ENCODE measurements around the gene GRIK2. TPM values are rescaled to one million over a fixed set of nuclear protein-coding genes. Genes with fewer than 3 reads are reported as not detected.

The GRIK2 gene
- total RNA-seq, 2 experiments from 2014 or later, result not detected

DNA sequence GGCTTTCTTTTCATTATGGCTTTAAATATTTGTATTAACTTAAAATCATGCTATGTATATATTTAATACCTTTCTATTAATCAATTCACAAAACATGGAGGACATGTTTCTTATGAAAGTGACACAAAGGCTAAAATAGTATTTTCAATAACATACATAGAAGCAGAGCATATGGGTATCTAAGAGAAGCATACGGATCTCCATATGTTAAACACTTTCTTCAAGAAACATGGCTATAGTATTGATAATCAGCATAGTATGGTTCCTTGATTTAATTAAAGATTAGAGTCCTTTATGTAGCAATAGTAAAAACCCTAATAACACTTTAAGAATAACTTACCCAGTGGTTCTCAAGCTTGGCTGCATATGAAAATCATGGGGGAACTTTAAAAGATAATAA is 58.5 kb downstream of the GRIK2 start:
- ChIA-PET POLR2A (no interaction called here), CTCF (no interaction called here)

DNA sequence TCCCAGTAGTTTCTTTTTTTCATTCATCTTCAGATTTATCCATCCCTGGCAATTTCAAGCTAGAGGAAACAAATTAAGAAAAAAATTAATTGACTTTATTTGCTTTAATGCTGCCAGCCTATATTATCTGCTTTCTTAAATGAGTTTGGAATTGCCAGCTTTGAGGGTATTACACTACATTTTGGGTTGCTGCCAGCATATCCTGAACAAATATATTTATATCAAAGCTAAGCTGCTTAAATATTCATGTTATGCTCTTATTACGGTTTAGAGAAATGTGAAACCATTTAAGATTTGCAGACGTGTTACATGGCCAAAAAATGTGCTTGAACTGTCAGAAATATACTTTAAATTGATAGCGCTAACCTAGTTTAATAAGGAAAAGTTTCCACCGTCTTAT is 59.7 kb downstream of the GRIK2 start:
- ChIA-PET CTCF (no interaction called here), POLR2A (no interaction called here)

DNA sequence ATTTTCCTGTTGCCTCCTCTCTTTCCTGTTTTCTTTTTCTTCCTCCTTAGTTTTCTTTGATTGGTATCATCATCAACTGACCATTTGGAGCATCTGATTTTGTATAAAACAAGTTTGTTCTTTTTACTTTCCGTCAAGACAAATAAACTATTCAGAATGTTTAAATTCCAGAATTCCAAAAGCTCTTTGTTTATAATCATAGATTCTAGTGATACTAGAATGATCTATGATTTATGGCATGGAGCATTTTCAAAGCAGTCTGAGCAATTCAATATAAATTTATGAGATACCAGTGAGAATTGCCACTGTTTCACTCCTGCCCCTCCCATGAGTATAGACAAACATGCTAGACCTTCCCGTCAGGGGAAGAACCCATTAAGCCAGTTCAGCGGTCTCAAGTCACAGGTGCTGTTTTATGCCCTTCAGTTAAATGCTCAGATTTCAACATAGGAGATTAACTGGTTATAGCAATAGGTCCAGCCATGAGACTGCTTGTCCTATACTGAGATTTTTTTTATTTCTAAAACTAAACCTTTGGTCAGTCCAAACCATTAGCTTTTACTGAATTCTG is 60.7 kb downstream of the GRIK2 start:
- POLR2A ChIA-PET, result no interaction called here

DNA sequence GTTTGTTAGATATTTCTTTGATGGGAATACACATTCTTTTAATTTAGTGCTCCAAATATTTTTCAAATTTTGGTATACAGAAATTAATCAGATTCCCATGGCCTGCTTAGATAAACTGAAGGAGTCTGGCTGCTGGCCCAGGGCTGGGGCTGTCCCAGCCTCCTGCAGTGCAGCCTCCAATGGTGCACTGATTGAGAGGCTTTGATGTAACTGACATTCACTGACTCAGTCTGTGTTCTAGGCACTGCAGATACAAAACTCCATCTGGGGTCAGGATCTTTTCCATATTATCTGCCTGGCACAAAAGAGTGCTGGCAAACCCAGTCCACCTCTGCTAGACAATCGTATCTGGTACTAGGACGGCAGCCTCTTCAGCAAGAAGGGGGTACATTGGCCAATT is 64.8 kb downstream of the GRIK2 start:
- ChIA-PET POLR2A (no interaction called here), CTCF (no interaction called here)

More for the DNA sequence above, 60.7 kb downstream of the GRIK2 start:
- CTCF ChIA-PET, result interaction anchor here (0.6 kb wide), 1 partner anchor 39 kb away, joined by 5 read pairs; no protein-coding TSS in a partner anchor

GRCh38 chr6:101458826-101459225 is 65.3 kb downstream of the GRIK2 start:
- CTCF ChIA-PET, result no interaction called here
- POLR2A ChIA-PET, result no interaction called here

- CTCF ChIA-PET, result no interaction called here
- POLR2A ChIA-PET, result no interaction called here
Measured at GRCh38 chr6:101462576-101462975, 69.1 kb downstream of the GRIK2 start.

- ChIA-PET CTCF (no interaction called here), POLR2A (no interaction called here)
Measured at GRCh38 chr6:101465863-101466262, 72.4 kb downstream of the GRIK2 start.

GRCh38 chr6:101477436-101477835 is 83.9 kb downstream of the GRIK2 start:
- ChIA-PET POLR2A (no interaction called here), CTCF (no interaction called here)

DNA sequence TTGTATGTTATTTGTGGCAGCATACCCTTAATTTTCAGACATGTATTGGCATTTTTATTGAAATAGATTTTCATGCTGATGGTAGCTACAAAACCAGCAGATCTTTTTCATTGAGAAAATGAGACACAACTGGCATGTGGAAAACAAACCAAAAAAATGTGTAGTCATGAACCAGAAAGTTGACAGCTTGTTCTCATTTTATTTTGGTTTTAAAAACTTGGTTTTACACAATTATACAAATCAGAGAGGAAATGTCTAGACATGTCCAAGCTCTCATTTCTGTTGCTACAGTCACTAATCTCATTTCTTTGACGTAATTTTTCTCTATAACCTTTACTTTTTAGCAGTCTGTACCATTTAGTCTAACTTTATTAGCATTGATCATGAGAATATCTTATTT is 85.4 kb downstream of the GRIK2 start:
- CTCF ChIA-PET, result no interaction called here

GRCh38 chr6:101482606-101483005 is 89.1 kb downstream of the GRIK2 start:
- CTCF ChIA-PET, result no interaction called here

More for the DNA sequence above, 85.4 kb downstream of the GRIK2 start:
- POLR2A ChIA-PET, result no interaction called here

GRCh38 chr6:101484781-101485180 is 91.3 kb downstream of the GRIK2 start:
- POLR2A ChIA-PET, result no interaction called here
- CTCF ChIA-PET, result no interaction called here

More at GRCh38 chr6:101482606-101483005, 89.1 kb downstream of the GRIK2 start:
- POLR2A ChIA-PET, result no interaction called here

DNA sequence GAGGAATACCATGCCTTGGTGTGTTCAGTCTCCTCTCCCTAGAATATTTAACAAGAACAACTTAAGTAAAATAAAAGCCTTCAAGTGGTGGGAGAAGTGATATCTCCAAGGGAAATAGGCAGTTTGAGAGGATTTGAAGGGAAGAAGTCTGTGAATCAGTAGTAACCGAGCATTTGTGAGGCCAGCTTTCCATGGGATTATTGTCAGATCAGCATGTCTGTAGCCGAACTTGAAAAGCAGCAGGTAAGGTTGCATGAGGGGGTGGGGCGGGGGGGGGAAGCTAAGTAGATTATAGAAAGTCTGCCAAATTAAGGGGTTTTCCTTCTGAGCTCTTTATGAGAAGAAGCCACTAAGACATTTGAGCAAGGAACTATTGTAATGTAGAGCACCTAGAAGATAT is 92.6 kb downstream of the GRIK2 start:
- ChIA-PET POLR2A (no interaction called here), CTCF (no interaction called here)

DNA sequence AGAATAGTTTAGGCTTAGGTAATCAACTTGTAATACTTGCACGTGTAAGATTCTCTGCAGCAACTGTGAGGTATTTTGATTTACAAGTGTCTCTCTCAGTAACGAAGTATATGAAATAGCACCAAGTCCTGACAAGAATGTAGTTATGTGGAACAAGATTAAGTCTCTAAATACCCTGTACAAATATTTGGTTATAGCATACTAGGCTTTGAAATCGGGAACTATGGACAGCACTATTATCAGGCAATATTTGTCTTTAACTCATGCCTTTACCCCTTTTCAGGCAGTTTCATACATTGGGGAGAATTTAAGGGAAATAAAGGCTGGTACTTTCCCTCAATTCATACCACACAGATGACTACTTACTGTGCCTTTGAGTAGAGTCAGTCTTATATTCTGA is 93.2 kb downstream of the GRIK2 start:
- ChIA-PET CTCF (no interaction called here), POLR2A (no interaction called here)

- POLR2A ChIA-PET, result no interaction called here
- CTCF ChIA-PET, result no interaction called here
Measured at GRCh38 chr6:101489456-101489855, 95.9 kb downstream of the GRIK2 start.

DNA sequence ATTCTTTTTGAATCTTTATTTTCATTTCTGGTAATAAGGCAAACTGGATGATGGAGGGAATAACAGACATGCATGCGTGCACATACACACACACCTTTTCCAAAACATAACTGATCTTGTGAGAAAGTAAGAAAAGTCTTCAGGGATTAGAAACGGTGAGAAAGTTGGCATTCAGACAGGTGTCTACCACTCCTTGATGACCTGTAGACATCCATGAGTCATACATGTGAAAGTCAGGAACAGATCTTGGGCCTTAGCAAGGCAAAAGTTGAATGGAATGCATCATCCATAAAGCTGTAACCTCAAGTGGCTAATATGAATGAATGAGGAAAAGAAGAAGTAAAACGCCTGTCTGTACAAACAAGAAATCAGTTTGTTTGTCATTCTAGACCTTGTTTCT is 97.3 kb downstream of the GRIK2 start:
- ChIA-PET CTCF (no interaction called here), POLR2A (no interaction called here)

GRCh38 chr6:101502818-101503217 is 109.3 kb downstream of the GRIK2 start:
- POLR2A ChIA-PET, result no interaction called here
- CTCF ChIA-PET, result no interaction called here

DNA sequence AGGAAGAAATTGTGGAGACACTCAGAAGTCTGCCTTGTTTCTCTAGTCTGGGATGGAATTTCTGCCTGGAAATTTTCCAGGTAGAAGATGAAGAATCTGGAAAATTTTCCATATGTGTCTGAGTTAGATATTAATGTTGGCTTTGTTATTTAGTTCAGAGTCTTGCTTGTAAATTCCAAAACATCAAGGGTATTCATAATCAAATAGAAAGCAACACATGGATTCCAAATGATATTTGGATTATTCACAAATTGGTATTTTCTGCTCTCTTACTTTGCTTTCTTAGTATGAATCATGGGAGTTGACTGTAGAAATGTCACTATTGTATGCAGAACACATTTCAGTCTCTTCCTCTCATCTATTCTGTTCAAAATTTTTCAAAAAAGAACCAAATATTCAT is 116.0 kb downstream of the GRIK2 start:
- ChIA-PET POLR2A (no interaction called here), CTCF (interaction anchor here (1.0 kb wide), 1 partner anchor 9 kb away, joined by 3 read pairs; no protein-coding TSS in a partner anchor)

DNA sequence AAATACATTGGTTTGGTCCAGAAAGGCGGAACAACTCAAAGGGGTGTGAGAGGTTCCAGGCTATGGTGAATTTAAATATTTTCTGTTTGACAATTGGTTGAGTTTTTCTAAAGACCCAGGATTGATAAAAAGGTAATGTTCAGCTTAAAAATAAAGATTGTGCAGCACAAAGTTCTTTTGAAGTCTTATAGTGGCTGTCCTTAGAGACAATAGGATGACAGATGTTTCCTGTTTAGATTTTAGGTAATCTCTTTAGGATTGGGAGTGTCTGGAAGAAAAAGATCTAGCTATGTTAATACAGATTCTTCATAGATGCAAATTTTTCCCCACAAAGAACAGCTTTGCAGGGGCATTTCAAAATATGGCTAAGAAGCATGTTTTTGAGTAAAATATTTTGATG is 119.7 kb downstream of the GRIK2 start:
- CTCF ChIA-PET, result no interaction called here
- POLR2A ChIA-PET, result no interaction called here

DNA sequence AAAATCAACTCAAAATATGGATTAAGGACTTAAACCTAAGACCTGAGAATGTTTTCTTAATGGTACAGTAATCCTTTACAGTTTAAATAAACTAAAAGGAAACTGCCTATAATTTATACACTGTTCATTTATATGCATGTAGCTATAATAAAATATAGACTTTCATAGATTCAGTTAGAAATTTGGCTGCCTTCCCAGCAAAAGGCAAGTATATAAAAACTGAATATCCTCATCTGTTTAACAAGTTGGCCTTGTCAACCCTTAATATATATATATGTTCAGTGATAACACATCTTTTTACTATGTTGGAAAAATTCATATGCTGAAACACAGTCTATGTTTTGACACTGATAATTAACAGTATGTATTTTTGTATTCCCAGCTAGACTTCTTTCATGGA is 123.1 kb downstream of the GRIK2 start:
- ChIA-PET POLR2A (no interaction called here), CTCF (no interaction called here)

- ChIA-PET CTCF (no interaction called here), POLR2A (no interaction called here)
Measured at GRCh38 chr6:101517632-101518031, 124.1 kb downstream of the GRIK2 start.

- ChIA-PET POLR2A (no interaction called here), CTCF (no interaction called here)
Measured at GRCh38 chr6:101522254-101522653, 128.7 kb downstream of the GRIK2 start.

DNA sequence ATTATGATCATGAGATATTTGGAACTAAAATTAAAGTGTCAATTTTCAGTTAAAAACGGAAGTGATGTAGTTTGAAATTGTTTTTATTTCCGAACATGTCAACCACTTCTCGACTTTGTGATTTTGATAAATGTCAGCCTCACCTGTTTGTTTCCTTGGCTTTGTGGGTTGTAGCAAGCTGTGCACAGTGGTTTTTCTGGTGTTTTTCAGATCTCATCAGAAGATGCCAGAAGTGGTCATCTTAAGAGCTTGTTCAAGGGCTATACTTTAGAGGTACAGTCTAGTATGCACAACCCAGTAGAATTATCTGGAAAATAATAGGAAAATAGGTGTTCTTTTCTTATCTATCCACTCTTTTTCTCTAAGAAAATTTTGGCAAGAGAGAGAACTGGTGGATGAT is 134.0 kb downstream of the GRIK2 start:
- CTCF ChIA-PET, result no interaction called here

GRCh38 chr6:101528801-101529200 is 135.3 kb downstream of the GRIK2 start:
- ChIA-PET CTCF (no interaction called here), POLR2A (no interaction called here)

More for the DNA sequence above, 134.0 kb downstream of the GRIK2 start:
- POLR2A ChIA-PET, result no interaction called here
